Tibial artery (tissue), 4 donors: ENCODE data around the gene CPLX3.

Experiments used
- DNase-seq, 2 donors: peaks; one replicate each; pipeline ENCODE4 v3.0.0-alpha.2; 2019
- H3K27ac ChIP-seq, 2 donors: fragments of 200-600 bp; sonication (generic) in 1 of 2; 1 replicate in 1 of 2; 2 replicates in 1 of 2; pipeline ENCODE4 v1.5.1; 2018 to 2019; ENCODE audit warnings: mild to moderate bottlenecking in 1 of 2
- H3K27me3 ChIP-seq, 2 donors: fragments of 200-600 bp; sonication (generic) in 1 of 2; one replicate each; pipeline versions ENCODE4 v1.5.1 to v1.6.0; 2016 to 2019
- H3K36me3 ChIP-seq, 3 donors: fragments of 200-600 bp; sonication (generic) in 2 of 3; one replicate each; pipeline ENCODE4 v1.5.1; 2016 to 2019; ENCODE audit warnings: mild to moderate bottlenecking in 2 of 3
- H3K4me1 ChIP-seq, 4 donors: fragments of 200-600 bp; sonication (generic) in 2 of 4; 1 replicate in 3 of 4; 2 replicates in 1 of 4; pipeline ENCODE4 v1.5.1; 2016 to 2019
- H3K4me3 ChIP-seq, 2 donors: fragments of 200-600 bp; sonication (generic) in 1 of 2; 1 replicate in 1 of 2; 2 replicates in 1 of 2; pipeline ENCODE4 v1.5.1; 2018 to 2019; ENCODE audit warnings: mild to moderate bottlenecking in 2 of 2
- H3K9me3 ChIP-seq, 3 donors: fragments of 200-600 bp; sonication (generic) in 1 of 3; one replicate each; pipeline ENCODE4 v1.5.1; 2016 to 2019
- intact Hi-C: fragments of 100-400 bp; cut with DNase I; formaldehyde crosslinking; loops from one replicate; pipeline ENCODE4 v1.15.0; 2023; ENCODE audit warnings: low total_unique reads
- TF ChIP-seq, protein P1 (sequence below), 2 experiments: fragments of 200-600 bp in 1 of 2; fragments of 450-650 bp in 1 of 2; IDR thresholded peaks; one replicate each; pipeline ENCODE4 v1.5.1; 2017 to 2019; ENCODE audit warnings: antibody characterized with exemption in 2 of 2, mild to moderate bottlenecking in 1 of 2, moderate library complexity in 1 of 2

CPLX3 gene

DNA sequence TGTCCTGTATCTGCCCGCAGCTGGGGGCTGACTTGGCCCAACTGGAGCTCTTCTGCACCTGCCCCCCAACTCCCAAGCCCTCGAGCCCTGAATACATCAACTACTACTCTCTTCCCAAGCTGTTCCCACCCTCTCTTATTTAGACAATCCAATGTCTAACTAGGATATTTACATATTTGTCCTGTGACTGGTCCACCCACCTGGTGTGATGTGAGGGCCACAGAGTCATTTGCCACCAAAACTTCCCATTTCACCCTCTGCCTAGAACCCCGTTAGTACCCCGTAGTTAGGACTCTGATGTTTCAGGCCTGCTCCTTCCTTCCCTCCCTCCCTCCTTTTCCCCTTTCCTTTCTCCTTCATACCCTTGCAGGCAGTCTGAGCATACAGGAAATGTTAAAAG, 6.4 kb downstream of the CPLX3 start:
- Histone ChIP-seq H3K27me3 (peaks cover 0 to 31% of the 10 kb centered on the region in 2 donors), H3K4me1 (no peaks in the 10 kb centered on the region), H3K36me3 (peaks cover 0 to 26% (median 6%) of the 10 kb centered on the region in 3 donors), H3K4me3 (no peak overlapping the region), H3K9me3 (no peaks in the 10 kb centered on the region), H3K27ac (no peak overlapping the region)
- no peak for DNase-seq
- TF ChIP-seq, protein P1, sequence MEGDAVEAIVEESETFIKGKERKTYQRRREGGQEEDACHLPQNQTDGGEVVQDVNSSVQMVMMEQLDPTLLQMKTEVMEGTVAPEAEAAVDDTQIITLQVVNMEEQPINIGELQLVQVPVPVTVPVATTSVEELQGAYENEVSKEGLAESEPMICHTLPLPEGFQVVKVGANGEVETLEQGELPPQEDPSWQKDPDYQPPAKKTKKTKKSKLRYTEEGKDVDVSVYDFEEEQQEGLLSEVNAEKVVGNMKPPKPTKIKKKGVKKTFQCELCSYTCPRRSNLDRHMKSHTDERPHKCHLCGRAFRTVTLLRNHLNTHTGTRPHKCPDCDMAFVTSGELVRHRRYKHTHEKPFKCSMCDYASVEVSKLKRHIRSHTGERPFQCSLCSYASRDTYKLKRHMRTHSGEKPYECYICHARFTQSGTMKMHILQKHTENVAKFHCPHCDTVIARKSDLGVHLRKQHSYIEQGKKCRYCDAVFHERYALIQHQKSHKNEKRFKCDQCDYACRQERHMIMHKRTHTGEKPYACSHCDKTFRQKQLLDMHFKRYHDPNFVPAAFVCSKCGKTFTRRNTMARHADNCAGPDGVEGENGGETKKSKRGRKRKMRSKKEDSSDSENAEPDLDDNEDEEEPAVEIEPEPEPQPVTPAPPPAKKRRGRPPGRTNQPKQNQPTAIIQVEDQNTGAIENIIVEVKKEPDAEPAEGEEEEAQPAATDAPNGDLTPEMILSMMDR (IDR thresholded peaks at IDR 0.05) = no peak
- intact Hi-C loops = no loop called here

DNA sequence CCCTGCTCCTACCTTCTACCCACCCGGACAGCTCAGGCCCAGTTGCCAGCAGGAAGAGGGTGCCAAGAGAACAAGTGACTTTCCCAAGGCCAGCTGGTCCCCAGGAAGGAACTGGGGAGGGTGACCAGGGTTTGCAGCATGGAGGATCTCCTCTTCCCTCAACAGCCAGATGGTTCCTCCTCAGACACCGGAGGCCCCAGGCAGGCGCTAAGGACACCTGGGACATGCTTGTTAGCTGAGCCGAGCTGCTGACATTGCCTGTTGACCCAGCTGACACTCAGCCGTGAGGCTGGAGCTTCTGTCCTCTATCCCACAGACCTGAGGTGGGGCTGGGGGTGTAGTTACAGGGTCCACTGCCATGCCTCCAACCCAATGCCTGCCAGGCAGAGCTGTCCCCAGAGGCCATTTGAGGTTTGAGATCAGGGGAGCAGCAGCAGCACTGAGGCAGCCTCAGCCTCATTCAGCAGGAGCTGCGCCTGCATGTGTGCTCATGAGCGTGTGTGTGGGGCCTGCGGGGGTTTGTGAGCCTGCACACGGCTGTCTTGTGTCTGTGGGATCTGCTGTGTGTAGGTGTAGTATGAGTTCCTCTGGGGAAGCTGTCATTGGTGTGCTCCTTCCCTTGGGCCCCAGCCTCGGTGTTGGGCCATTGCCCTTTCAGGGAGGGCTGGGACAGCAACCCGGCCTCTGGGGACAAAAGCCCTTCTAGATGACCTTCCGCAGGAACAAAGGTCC, 7.1 kb downstream of the CPLX3 start:
- no peaks in the 10 kb centered on the region for H3K9me3 ChIP-seq
- H3K27ac ChIP-seq = no peak overlapping the region
- no peak overlapping the region for H3K4me3 ChIP-seq
- H3K36me3 ChIP-seq = peaks cover 0 to 33% (median 6%) of the 10 kb centered on the region in 3 donors
- intact Hi-C loops = no loop called here
- DNase-seq = no peak
- no peaks in the 10 kb centered on the region for H3K4me1 ChIP-seq
- TF ChIP-seq, protein P1 (IDR thresholded peaks at IDR 0.05) = no peak
- peaks cover 0 to 24% of the 10 kb centered on the region in 2 donors for H3K27me3 ChIP-seq

DNA sequence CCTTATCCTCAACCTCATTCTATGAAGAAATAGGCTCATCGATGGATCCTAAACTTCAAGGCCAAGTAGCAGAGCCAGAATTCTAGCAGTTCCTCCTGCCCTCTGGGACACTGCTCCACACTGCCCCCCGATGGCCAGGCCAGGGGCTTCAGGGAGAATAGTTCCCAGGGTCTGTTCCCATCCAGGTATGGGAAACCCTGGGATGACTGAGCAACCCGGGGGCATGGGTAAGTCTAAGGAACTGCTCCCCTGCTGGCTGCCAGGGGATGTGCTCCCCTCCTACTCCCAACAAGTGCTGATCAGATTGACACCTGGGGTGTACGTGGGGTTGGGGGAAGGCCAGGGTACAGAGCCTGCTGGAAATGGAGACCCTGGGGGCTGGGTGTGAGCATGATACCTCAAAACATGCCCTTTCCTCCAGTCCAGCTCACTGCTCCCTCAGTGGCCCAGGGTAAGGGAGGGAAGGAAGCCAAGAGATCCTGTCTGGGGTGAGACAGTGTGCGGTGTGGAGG, 8.9 kb downstream of the CPLX3 start:
- Histone ChIP-seq H3K4me3 (no peak overlapping the region), H3K4me1 (no peaks in the 10 kb centered on the region), H3K36me3 (peaks cover 0 to 52% (median 13%) of the 10 kb centered on the region in 3 donors), H3K27ac (no peak overlapping the region), H3K27me3 (peaks cover 0 to 11% of the 10 kb centered on the region in 2 donors), H3K9me3 (no peaks in the 10 kb centered on the region)
- intact Hi-C loops = no loop called here
- TF ChIP-seq, protein P1 (IDR thresholded peaks at IDR 0.05) = peak; percentile 46 to 52
- no peak for DNase-seq

DNA sequence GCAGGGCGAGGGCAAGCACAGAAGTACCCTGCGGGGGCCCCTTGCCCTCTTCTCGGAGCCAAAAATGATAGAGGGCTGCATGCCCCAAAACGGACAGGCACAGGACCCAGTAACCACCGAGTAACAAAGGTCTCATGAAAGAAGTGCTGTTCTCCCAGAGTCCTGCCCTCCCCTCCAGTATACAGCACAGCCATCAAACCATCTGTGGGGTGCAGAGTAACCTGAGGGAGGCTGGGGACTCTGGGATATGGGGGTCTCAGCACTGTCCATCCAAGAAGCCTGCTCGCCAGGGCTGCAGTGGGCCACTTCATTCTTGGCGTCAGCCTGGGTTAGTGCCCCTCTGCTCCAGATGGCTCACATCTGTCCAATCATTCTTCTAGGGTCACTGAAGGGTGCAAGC, 10.4 kb downstream of the CPLX3 start:
- DNase-seq = no peak
- Histone ChIP-seq H3K27me3 (peaks cover 0 to 10% of the 10 kb centered on the region in 2 donors), H3K4me3 (no peak overlapping the region), H3K4me1 (peaks cover 0 to 10% (median 5%) of the 10 kb centered on the region in 4 donors), H3K9me3 (no peaks in the 10 kb centered on the region), H3K36me3 (peaks cover 0 to 52% (median 13%) of the 10 kb centered on the region in 3 donors), H3K27ac (no peak overlapping the region)
- TF ChIP-seq, protein P1 (IDR thresholded peaks at IDR 0.05) = no peak
- intact Hi-C loops = no loop called here

DNA sequence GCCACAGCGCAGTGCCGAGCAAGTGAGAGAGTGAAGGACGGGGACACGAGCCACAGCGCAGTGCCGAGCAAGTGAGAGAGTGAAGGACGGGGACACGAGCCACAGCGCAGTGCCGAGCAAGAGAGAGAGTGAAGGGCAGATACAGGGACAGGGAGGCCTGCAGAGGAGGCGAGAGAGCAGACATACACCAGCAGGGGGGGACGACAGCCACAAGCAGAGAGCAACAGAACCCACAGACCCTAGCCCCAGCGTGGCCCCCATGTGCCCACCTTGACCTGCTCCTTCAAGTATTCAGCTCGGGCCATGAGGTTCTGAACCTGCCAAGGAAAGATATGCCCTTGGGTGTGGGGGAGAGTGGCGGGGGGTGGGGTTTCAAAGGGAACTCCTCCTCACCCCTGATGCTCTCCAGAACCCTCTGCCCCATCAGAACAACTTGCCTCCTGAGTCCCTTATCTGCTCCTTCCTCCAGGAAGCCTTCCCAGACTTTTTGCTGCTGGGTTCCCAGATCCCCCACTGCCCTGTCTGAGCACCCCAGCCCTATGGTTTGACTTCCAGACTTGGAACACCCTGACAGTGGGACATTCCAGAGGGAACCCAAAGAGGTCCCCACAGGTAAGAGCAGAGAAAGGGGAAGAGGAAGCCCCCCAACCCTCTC, 11.2 kb downstream of the CPLX3 start:
- Histone ChIP-seq H3K4me3 (no peak overlapping the region), H3K36me3 (peaks cover 0 to 52% (median 13%) of the 10 kb centered on the region in 3 donors), H3K4me1 (peaks cover 0 to 17% (median 12%) of the 10 kb centered on the region in 4 donors), H3K9me3 (no peaks in the 10 kb centered on the region), H3K27ac (no peak overlapping the region), H3K27me3 (peaks cover 0 to 2% of the 10 kb centered on the region in 2 donors)
- TF ChIP-seq, protein P1 (IDR thresholded peaks at IDR 0.05) = no peak
- no peak for DNase-seq
- intact Hi-C loops = no loop called here
